ENCODE data around the gene TM9SF3. TPM values are rescaled to one million over a fixed set of nuclear protein-coding genes. Genes with fewer than 3 reads are reported as not detected.

Gene TM9SF3
- total RNA-seq, 1 experiment from 2014 or later, result 79.3 TPM

DNA sequence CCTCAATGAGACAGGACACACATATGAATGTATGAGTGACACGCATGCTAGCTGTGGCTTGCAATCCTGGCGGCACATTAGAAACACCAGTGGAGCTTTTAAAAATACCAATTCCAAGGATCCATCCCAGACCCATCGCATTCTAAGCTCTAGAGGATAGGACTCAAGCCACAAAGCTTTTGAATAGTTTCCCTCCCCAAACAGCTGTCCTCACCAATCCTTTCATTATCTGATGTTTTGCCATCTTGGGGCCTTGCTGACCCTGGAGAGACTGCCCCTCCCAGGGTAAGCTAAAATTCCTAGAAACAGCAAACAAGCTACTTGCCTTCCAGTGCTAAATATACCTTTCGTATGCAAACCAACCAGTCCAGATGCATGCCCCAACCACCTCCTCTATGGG, 8.9 kb upstream of the TM9SF3 start (continued):
- TF ChIP-seq, protein P1, sequence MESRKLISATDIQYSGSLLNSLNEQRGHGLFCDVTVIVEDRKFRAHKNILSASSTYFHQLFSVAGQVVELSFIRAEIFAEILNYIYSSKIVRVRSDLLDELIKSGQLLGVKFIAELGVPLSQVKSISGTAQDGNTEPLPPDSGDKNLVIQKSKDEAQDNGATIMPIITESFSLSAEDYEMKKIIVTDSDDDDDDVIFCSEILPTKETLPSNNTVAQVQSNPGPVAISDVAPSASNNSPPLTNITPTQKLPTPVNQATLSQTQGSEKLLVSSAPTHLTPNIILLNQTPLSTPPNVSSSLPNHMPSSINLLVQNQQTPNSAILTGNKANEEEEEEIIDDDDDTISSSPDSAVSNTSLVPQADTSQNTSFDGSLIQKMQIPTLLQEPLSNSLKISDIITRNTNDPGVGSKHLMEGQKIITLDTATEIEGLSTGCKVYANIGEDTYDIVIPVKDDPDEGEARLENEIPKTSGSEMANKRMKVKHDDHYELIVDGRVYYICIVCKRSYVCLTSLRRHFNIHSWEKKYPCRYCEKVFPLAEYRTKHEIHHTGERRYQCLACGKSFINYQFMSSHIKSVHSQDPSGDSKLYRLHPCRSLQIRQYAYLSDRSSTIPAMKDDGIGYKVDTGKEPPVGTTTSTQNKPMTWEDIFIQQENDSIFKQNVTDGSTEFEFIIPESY (IDR thresholded peaks at IDR 0.05; ENCODE audit: extremely low read depth, insufficient replicate concordance, low read length), result no peak
- TF ChIP-seq CEBPB (IDR thresholded peaks at IDR 0.05; ENCODE audit: low read depth), result no peak

DNA sequence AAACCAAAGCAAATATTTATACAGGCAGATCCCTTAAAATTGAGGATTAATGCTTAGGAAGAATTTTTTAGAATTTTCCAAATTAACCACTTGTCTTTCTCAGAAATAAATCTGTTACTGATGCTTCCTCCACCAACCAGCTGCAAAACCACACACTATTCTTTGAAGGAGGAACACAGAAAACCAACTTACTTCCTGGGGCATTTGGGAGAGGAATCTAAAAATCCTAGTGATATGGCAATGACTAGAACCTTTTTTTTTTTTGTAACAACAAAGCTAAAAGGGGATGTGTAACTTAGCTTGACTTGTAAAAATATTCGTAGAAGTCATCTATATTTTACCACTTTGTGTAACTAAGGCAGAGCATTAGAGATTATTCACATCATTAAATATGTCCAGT, 5.1 kb upstream of the TM9SF3 start:
- ChIA-PET RAD21 (ENCODE audit: low non-redundant PET in 1 of 2, low total read pairs in 2 of 2, uncharacterized antibody in 2 of 2, unreplicated experiment in 2 of 2) (no interaction called here), POLR2A (no interaction called here), CTCF (no interaction called here)
- Histone ChIP-seq H3K4me2 (ENCODE audit: low read length) (no peak overlapping the region), H3K4me3 (replicated peaks in 1 of 2; ENCODE audit: low read depth in 1 of 2, low read length in 2 of 2) (no peak overlapping the region), H3K27me3 (ENCODE audit: insufficient read depth, low read length) (no peaks in the 10 kb centered on the region), H3K9me3 (ENCODE audit: control insufficient read depth in 1 of 2, insufficient read depth in 1 of 2, low read depth in 1 of 2, low read length in 2 of 2) (no peaks in the 10 kb centered on the region), H3K9ac (ENCODE audit: low read length) (no peak overlapping the region), H2AFZ (ENCODE audit: low read depth, low read length, poor library complexity, severe bottlenecking) (no peak overlapping the region), H3K4me1 (ENCODE audit: control insufficient read depth in 1 of 2, insufficient read depth in 2 of 2, low read length in 2 of 2) (peaks cover 8 to 23% of the 10 kb centered on the region in 2 experiments), H3K9me2 (ENCODE audit: insufficient read depth) (no peaks in the 10 kb centered on the region), H4K20me1 (ENCODE audit: insufficient read depth) (no peaks in the 10 kb centered on the region), H3K27ac (ENCODE audit: low read depth, low read length) (no peak overlapping the region), H3K79me2 (ENCODE audit: insufficient read depth, low read length) (no peaks in the 10 kb centered on the region), H3K36me3 (ENCODE audit: control insufficient read depth in 1 of 2, insufficient read depth in 2 of 2, low read length in 2 of 2) (no peaks in the 10 kb centered on the region)
- DNase-seq (ENCODE audit: low read depth, low spot score) (no peak), ATAC-seq (no peak)
- intact Hi-C loops (cut with micrococcal nuclease), result no loop called here
- TF ChIP-seq, protein P2, sequence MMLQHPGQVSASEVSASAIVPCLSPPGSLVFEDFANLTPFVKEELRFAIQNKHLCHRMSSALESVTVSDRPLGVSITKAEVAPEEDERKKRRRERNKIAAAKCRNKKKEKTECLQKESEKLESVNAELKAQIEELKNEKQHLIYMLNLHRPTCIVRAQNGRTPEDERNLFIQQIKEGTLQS (IDR thresholded peaks at IDR 0.05), result no peak
- TF ChIP-seq POLR2A (IDR thresholded peaks at IDR 0.05; ENCODE audit: borderline replicate concordance, extremely low read depth, insufficient read depth, insufficient read length) (no peak), EGR1 (IDR thresholded peaks at IDR 0.05; ENCODE audit: low read depth) (no peak), JUND (IDR thresholded peaks at IDR 0.05) (no peak), EZH2 (IDR thresholded peaks at IDR 0.05) (no peak), CEBPB (IDR thresholded peaks at IDR 0.05; ENCODE audit: low read depth) (no peak), SIN3A (IDR thresholded peaks at IDR 0.05; ENCODE audit: low read depth) (no peak), RAD21 (IDR thresholded peaks at IDR 0.05; ENCODE audit: low read depth) (no peak), ELF1 (IDR thresholded peaks at IDR 0.05; ENCODE audit: borderline replicate concordance, low read depth) (no peak), SP1 (IDR thresholded peaks at IDR 0.05; ENCODE audit: low read depth) (no peak), FOSL1 (IDR thresholded peaks at IDR 0.05; ENCODE audit: low read depth) (no peak), ZFX (IDR thresholded peaks at IDR 0.05) (no peak), SRF (IDR thresholded peaks at IDR 0.05; ENCODE audit: low read depth) (no peak), TCF7L2 (IDR thresholded peaks at IDR 0.05; ENCODE audit: borderline replicate concordance, extremely low read depth, insufficient read depth, insufficient read length) (no peak), ZNF274 (IDR thresholded peaks at IDR 0.05; ENCODE audit: low read depth, low read length) (no peak)
- TF ChIP-seq, protein P3, sequence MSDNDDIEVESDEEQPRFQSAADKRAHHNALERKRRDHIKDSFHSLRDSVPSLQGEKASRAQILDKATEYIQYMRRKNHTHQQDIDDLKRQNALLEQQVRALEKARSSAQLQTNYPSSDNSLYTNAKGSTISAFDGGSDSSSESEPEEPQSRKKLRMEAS (IDR thresholded peaks at IDR 0.05), result no peak
- TF ChIP-seq, protein P4, sequence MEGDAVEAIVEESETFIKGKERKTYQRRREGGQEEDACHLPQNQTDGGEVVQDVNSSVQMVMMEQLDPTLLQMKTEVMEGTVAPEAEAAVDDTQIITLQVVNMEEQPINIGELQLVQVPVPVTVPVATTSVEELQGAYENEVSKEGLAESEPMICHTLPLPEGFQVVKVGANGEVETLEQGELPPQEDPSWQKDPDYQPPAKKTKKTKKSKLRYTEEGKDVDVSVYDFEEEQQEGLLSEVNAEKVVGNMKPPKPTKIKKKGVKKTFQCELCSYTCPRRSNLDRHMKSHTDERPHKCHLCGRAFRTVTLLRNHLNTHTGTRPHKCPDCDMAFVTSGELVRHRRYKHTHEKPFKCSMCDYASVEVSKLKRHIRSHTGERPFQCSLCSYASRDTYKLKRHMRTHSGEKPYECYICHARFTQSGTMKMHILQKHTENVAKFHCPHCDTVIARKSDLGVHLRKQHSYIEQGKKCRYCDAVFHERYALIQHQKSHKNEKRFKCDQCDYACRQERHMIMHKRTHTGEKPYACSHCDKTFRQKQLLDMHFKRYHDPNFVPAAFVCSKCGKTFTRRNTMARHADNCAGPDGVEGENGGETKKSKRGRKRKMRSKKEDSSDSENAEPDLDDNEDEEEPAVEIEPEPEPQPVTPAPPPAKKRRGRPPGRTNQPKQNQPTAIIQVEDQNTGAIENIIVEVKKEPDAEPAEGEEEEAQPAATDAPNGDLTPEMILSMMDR (IDR thresholded peaks at IDR 0.05 in 2 of 3, conservative IDR thresholded peaks at IDR 0.05 in 1 of 3; ENCODE audit: borderline replicate concordance in 1 of 3, insufficient read depth in 1 of 3, low read depth in 2 of 3, low read length in 2 of 3), result no peak
- TF ChIP-seq, protein P5, sequence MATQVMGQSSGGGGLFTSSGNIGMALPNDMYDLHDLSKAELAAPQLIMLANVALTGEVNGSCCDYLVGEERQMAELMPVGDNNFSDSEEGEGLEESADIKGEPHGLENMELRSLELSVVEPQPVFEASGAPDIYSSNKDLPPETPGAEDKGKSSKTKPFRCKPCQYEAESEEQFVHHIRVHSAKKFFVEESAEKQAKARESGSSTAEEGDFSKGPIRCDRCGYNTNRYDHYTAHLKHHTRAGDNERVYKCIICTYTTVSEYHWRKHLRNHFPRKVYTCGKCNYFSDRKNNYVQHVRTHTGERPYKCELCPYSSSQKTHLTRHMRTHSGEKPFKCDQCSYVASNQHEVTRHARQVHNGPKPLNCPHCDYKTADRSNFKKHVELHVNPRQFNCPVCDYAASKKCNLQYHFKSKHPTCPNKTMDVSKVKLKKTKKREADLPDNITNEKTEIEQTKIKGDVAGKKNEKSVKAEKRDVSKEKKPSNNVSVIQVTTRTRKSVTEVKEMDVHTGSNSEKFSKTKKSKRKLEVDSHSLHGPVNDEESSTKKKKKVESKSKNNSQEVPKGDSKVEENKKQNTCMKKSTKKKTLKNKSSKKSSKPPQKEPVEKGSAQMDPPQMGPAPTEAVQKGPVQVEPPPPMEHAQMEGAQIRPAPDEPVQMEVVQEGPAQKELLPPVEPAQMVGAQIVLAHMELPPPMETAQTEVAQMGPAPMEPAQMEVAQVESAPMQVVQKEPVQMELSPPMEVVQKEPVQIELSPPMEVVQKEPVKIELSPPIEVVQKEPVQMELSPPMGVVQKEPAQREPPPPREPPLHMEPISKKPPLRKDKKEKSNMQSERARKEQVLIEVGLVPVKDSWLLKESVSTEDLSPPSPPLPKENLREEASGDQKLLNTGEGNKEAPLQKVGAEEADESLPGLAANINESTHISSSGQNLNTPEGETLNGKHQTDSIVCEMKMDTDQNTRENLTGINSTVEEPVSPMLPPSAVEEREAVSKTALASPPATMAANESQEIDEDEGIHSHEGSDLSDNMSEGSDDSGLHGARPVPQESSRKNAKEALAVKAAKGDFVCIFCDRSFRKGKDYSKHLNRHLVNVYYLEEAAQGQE (IDR thresholded peaks at IDR 0.05; ENCODE audit: low read depth), result no peak
- no TSS peak for BruUV-seq (replicated peaks)

Data from HCT116 (cell line).